Activated gamma-delta T cell (primary cell): ENCODE results near the gene ZBTB46.

Experiments
- DNase-seq: peaks from one replicate; lab custom pipeline; 2025; lab: John Stamatoyannopoulos, UW

ZBTB46 gene

DNA sequence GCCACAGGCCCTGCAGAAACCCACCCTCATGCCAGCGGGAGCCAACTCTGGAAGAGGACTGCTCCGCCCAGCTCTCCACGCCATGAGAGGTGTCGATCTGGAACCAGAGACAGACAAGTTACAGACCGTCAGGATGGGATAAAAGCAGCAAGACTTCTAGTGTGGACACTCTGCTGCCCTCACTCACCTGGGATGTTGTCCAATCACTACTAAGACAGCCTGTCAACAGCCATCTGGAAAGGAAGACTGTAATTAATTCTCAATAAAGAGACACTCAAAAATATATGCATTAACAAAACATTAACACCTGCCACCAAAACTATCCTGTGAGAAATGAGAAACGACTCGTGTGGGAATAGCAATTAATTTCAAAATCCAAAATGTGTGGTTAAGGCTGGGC lies 63.2 kb downstream of the ZBTB46 start:
- DNase-seq = no peak

DNA sequence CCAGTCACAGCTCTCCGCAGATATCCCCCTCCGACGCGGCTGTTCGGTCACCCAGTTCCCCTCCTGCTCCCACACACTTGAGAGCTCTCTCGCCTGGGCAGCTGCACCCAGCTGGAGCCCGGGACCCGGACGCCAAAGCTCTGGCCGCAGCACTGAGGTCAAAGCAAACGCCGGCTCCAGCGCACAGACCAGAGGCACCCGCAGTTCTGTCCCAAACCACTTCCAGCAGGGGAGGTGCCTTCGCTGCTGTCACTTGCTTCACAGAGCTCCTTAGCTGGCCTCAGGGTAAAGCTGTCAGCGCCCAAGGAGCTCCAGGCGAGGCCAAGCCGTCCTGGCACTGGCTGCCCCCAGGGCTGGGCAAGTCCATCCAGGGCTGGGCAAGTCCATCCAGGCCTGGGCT lies 63.6 kb downstream of the ZBTB46 start:
- DNase-seq = no peak

DNA sequence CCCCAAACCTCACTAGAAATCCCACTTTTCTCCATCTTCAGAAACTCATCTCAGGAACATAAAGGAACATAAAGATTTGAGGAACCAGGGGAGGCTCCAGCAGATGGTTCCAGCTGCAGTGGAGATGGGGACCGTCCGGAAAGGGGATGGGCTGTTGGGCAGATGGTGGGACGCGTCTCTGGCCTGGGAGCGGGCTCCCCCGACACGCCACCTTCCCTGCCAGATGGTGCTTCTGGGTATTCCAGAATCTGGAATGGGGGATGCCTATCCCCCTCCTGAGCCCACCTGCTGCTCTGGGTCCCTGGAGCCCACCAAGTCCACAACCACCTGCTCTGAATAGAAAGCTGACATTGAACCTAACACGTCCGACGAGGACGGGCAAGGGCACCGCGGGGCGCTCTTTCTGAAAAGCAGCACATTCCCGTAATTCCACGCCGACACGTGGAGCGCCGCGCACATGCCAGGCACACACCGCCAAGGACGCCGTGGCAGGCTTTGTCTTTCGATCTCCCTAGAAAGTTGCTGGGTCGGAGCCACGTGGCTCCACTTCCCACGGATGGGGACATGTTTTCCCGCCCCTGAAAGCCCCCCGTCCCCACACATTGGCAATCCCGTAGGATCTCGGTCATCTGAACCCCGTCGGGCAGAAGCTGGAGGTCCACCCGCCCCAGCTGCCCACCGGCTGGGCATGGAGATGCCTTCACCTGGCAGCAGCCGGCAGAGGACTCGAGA lies 64.2 kb downstream of the ZBTB46 start:
- DNase-seq = no peak

DNA sequence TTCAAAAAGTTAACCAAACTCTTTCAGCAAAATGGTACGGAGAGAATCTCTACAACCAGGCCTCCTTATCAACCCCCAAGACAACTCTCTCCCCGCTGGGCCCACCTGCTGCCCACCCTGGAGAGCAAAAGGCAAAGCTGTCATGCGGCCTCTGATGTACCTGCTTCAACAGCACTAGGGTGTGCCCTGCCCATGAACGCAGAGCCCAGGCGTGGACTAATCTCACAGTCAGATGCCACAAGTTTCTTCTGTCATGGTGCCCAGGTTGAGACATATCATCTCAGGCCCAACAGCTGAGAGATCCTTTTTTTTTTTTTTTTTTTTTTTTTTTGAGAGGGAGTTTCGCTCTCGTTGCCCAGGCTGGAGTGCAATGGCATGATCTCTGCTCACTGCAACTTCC lies 65.2 kb downstream of the ZBTB46 start:
- DNase-seq = no peak

DNA sequence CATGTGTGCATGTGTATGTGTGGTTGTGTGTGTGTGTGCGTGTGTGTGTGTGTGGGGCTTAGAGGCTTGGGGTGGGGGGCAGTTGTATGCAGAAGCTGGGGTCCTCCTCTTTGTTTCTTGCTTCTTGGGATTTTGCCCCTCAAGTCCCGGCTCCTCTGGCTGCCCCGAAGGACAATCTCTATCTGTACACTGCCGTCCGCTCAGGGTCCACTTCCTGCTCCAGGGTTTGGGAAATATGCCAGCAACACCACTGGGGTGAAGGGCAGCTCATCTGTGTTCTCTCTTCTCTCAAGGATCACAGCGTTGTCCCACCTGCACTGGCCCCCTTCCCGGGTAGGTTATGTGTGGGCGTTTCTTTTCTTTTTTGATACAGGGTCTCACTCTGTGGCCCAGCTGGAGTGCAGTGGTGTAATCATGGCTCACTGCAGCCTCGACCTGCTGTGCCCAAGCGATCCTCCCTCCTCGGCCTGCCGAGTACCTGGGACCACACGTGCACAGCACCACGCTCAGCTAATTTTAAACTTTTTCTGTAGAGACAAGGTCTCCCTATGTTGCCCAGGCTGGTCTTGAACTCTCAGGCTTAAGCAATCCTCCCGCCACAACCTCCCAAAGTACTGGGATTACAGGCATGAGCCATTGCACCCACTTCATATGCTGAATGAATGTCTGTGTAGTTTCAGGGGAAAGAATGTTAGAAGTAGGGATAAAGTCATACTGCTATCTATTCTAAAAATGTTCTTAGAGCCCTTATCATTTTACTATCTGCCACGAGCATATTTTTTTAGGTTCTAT lies 65.8 kb downstream of the ZBTB46 start:
- DNase-seq = no peak

DNA sequence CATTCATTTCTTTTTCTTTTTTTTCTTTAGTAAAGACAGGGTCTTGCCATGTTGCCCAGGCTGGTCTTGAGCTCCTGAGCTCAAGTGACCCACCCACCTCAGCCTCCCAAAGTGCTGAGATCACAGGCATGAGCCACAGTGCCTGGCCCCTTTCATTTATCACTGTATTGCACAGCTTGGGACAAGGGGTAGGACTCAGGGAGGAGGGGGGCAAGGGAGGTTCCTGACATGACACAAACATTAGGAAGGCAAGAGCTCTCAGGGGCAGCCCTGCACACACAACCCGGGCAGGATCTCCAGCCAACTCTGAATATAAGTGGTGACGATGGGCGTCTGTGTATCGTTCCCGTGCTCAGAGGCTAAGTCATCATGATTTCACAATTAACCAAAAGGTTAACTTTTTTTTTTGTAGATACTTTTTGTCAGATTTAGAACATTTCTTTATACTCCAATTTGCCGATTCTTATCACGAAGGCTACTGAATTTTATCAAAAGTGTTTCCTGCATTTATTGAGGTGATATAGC lies 71.6 kb downstream of the ZBTB46 start:
- no peak for DNase-seq

DNA sequence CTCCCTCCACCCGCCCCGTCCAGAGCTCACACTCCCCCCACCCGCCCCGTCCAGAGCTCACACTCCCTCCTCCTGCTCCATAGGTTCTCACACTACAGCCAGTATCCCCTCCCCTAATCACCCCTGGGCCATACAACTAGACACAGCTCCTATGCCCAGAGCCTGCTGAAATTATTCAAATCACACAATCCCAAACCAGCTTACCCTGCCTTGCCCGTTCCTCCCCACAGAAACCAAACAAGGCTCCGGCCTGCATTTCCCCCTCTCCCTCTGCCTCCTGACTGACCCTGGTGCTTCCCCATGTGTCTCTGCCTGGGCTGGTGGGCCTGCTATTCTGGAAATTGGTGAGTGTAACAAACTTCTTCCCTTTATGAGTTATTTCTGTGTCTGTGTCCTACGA lies 72.9 kb downstream of the ZBTB46 start:
- no peak for DNase-seq

DNA sequence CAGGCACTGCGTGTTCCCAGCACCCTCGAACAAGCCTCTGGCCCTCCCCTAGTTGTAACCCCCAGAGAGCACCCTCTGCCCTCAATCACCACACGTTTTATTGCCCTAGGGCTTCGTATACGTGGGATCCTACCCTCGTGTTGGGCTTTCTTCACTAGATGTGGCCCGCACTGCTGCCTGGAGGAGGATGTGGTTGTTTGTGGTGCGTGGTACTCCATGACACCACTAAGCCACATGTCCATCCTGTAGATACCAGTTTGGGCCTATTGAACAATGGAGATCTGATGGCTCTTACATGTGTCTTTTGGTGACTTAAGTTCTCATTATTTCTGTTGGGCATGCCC lies 74.4 kb downstream of the ZBTB46 start:
- no peak for DNase-seq

DNA sequence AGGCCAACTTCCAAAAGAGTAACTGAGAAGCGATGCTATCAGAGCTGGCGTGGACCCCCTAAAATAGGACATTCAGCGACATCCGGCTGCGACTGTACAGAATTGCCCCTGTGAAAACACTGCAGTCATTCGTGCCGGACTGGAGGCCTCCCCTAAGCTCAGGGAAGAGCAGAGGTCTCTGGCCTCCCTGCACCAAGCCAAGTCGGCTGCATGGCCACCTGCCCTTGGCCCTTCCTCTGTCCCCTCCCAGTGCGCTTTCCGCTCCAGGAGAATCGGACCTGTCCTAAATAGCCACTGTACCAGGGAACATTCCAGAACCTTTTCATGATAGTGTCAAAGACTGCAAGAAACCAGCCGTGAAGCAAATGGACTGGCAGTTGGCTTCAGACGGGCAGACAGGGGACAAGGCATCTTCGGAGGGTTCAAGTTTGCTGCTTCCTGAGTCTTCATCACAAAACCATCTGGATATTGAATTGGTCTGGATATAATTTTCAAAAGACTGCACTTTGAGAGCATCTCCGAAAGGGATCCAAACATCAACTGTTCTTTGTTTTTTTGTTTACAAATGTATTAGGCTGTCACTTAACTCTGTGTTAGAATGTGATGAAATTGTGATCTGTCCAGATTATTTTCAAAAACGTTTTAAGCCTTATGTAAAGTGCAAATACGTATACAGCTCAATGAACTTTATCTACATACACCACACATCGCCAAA lies 75.0 kb downstream of the ZBTB46 start:
- no peak for DNase-seq

DNA sequence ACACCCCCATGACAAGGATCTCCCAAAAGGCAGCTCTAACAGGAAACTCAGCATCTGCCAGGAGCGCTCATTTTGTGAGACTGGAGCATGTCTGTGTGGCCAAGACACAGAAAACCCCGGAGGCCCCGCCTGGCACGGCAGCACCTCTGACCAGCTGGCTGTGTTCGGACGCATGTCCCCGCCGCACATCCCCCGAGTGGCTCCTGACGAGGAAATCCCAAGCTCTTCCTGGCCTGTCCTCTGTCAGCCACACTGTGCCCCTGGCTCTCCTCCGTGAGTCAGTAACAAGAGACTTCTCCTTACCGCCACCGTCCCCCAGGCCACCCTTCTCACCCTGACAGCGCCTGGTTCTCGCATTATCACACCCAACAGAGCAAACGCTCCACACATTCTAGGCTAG lies 77.1 kb downstream of the ZBTB46 start:
- no peak for DNase-seq

DNA sequence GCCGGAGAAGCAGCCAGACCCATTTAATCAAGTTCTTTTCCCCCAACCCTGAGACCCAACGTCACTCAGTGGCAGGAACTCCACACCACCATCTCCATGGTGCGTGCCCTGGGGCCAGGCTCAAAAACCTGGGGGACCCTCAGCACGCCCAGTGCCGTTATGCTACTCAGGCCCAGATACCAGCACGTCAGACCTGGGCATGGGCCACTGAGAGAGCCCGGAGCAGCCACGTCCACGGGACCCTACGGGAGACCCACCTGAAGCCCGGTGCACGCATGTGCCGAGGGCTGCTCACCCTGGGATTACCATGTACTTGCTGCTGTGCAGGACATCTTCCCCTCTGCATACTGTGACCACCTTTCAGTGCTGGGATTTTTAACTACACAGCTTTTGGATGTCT lies 77.7 kb downstream of the ZBTB46 start:
- no peak for DNase-seq

DNA sequence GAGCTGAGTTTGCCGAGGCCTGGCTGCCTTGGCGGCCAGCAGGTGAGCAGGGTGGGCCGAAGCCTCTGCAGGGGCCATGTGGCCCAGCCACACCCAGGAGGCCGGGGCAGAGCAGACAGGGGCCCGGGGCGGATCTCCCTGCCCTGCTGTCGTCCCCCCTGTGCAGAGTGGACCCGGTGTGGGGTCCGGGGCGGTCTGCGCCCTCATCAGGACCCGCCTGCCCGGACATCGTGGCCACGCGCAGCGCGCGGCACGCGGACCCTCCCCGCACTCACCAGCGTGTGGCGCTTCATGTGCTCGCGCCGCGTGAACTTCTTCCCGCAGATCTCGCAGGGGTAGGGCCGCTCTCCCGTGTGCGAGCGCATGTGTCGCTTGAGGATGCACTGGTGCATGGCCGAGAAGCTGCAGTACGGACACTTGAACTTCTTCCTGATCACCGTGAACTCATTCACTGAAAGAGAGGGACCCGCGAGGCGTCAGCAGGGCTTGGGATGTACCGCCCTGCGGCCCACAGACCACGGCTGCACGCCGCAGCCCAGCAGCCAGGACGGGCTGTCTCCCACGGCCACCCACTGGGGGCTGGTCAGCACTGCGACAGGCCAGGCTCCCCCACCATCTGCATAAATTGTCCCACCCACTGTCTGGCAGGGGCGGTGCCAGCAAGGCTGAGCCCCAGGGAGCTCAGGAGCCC lies 78.5 kb downstream of the ZBTB46 start:
- no peak for DNase-seq

DNA sequence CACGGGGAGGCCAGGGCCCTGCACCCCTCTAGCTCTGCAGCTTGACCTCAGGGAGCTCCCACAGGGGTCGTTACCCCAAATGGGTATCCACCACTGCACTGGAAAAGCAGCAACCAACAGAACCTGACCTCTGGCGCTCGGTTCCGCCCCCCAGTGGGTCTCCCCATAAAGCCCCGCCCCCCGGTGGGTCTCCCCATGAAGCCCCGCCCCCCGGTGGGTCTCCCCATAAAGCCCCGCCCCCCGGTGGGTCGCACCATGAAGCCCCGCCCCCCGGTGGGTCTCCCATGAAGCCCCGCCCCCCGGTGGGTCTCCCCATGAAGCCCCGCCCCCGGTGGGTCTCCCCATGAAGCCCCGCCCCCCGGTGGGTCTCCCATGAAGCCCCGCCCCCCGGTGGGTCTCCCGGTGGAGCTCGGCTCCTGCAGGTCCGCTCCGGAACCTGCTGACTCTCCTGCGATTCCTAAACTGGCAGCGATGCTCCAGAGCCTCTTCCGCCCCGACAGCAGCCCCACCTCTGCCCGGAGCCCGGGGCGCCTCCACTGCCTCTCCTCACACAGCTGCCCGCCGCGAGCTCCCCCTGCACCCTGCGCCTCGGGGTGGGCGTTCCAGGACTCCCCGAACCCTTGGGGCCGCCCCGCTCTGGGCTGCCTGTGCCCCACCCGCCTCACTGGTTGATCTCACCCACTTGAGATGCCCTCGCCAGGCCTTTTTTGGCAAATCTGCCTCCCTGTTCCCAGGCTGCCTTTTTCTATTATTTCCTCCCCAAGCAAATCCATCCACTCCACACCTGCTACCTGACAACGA lies 79.4 kb downstream of the ZBTB46 start:
- DNase-seq = no peak

DNA sequence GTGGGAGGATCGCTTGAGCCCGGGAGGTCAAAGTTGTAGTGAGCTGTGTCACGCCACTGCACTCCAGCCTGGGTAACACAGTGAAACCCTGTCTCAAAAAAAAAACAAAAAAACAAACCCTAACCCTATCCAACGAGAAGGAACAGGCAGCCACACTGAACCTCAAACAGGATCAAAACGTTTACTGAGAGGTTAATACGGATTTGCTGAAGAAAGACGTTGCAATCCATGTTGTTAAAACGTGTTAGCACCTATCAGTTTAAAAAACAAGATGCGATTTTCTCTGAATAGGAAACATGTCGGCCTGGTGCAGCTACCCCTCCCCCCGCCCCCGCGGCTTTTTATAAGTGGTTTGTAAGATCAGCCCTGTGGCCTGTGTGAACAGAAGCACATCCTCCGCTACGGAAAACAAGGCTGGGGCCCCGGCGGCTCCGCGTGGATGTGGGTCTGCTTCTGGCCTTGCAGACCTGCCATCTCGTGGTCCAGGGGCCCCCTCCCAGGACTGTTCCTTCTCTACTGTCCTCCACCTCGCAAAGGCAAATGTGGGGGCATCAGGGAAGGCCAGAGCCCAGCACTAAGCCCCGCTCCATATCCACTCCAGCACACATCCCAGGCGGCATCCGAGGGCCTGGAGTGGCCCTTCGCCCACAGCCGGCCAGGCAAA lies 80.1 kb downstream of the ZBTB46 start:
- peak; percentile 31 for DNase-seq

DNA sequence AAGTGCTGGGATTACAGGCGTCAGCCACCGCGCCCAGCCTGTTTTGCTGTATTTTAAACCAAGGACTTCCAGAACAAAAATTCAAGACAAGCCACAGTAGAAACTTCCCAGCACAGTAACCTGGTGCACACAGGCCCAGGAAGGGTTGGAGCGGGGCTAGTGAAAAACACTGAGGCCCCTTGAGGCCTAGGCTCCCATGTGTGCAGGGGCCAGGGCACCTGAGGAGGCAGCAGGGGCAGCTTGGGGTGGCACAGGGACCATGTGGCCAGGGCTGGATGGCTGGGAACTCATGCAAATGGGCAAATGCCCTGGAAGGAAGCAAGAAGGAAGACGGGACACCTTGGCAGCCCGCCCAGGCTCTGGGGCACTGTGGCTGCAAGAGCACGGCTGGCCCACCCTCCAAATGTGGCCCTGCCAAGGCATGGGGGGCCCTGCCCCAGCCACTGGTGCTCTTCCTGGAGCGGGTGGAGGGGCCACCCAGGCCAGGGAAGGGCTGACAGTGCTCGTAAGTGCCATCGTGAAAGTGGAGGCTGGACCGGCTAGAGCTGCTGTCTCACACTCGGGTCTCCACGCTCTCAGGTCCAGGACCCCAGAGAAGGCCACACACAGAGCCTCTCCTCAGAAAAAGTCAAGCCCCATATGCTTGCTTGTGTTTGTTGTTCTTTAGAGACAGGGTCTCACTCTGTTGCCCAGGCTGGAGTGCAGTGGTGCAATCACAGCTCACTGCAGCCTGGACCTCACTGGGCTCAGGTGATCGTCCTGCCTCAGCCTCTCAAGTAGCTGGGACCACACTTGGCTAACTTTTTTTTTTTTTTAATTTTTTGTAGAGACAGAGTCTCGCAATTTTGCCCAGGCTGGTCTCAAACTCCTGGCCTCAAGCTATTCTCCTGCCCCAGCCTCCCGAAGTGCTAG lies 81.2 kb downstream of the ZBTB46 start:
- no peak for DNase-seq

DNA sequence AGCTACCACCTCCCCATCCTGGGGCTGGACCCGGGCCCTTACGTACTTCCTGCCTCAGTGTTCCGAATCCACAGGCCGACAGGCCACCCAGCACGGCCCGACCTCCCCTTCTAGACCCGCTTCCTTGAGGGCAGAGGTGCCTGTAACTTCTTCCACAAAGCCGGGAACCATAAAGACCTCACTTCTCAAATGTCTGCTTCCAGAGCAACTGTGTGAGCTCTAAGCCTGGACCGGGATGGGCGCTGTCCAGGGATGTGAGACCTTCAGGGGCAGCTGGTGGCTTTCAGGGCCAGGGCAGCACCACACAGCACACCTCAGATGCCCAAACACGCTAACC lies 82.2 kb downstream of the ZBTB46 start:
- no peak for DNase-seq

DNA sequence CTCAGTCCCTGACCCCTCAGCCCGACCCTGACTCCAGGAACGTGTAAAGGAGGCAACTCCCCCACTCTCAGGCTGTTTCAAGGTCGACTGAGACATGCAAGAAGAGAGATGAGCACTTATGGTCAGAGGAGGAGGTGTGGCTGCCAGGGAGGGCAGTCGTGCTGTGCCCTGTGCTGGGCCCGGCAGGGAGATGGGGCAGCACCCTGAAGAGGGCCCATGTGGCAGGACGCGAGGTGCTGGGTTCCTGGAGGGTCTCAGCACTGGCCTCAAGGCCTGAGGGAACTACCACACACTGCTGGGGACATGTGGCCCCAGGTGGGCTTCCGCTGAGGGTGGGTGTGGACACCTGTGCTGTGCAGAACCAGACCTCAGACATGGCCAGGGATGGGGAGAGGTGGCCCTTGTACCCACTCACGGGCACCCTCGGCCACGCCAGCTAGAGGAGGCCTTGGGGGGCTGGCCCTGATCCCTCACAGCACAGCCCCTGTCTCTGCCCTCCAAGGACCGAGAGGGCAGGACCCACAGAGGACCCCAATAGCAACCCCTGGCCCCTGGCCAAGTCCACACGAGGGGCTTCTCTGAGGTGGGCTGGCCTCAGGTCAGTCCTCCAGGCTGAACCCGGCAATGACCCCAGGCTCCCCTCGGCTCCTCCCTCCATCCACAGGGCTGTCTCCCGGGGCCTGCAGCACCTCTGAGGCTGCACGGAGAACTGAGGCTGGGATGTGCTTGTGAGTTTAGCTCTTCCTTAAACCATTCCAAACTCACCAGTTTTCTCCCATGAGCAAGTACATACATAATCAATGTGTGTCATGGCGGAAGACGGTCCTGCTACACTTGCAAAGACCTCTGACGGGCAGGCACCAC lies 82.8 kb downstream of the ZBTB46 start:
- DNase-seq = no peak

DNA sequence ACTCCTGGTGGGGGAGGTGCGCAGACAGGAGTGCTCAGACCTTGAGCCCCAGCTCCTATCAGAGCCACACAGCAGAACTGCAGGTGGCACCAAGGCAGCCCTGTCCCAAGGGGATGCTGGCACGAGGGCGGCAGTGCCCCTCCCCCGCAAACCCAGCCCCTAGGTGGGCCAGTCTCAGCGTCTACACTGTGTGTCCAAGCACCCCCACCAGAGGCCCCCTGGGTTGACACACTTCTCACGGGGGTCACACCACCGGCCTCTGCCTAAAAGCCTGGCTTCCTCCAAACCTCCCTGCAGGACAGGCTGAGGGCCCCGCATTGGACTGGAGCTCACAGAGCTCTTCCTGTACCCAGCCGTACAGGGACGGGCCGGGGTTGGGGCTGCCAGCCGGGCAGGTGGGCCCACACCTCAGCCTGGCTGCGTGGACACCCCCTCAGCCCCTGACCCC lies 83.4 kb downstream of the ZBTB46 start:
- no peak for DNase-seq
